Fibroblast of pulmonary artery (primary cell): ENCODE results near the gene EDDM13.

ENCODE experiments used
- DNase-seq: peaks from one replicate; pipeline ENCODE4 v3.0.0-alpha.2; 2010; ENCODE audit warnings: low read depth
- H3K4me3 ChIP-seq: replicated peaks from 2 replicates; pipeline ENCODE4 v1.5.1; 2011; ENCODE audit warnings: low read depth, mild to moderate bottlenecking, control low read depth, low read length, moderate library complexity
- CTCF ChIP-seq: IDR thresholded peaks from 2 replicates; pipeline ENCODE4 v1.5.1; 2011; ENCODE audit warnings: mild to moderate bottlenecking, control low read depth, low read length, inconsistent platforms; ENCODE audit errors: missing control alignments

The EDDM13 gene

GRCh38 chr19:56314018-56314380, 41.5 kb downstream of the EDDM13 start:
- peak overlapping the region; percentile 94 for H3K4me3 ChIP-seq
- TF ChIP-seq CTCF: no peak
- DNase-seq: no peak

GRCh38 chr19:56314381-56315076, 42.0 kb downstream of the EDDM13 start, which contains the start of gene ZSCAN5A:
Gene ZSCAN5A, minus strand, starts transcription at chr19:56314839. Its CDS starts 89,793 bp downstream, at chr19:56225046.
- peak within 1 kb of the TSS; percentile 94 for H3K4me3 ChIP-seq
- no peak for TF ChIP-seq CTCF
- peak; percentile 95 for DNase-seq

GRCh38 chr19:56315077-56315828, 42.7 kb downstream of the EDDM13 start:
- H3K4me3 ChIP-seq: peak overlapping the region; percentile 94
- DNase-seq: peak; percentile 99
- no peak for TF ChIP-seq CTCF

- no peak for TF ChIP-seq CTCF
- H3K4me3 ChIP-seq: no peak overlapping the region
- no peak for DNase-seq
Measured at GRCh38 chr19:56316728-56317127, 44.2 kb downstream of the EDDM13 start.

- DNase-seq: no peak
- H3K4me3 ChIP-seq: no peak overlapping the region
- TF ChIP-seq CTCF: no peak
Measured at GRCh38 chr19:56317749-56318148, 45.2 kb downstream of the EDDM13 start.

DNA sequence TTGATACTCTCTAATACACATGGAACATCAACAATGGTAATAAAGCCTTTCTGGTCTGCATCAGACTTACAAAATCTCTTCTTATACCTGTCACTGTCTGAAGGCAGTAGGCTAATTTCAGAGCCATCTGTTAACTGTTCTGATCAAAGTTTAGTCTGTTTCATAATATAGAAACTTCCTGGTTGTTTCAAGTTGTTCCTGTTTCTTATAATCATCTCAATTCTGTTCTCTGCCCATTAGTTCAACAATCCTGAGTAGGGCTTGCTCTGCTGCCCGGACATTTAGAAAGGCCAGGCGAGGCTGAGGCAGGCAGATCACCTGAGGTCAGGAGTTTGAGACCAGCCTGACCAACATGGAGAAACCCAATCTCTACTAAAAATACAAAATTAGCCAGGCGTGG, 47.4 kb downstream of the EDDM13 start:
- no peak for DNase-seq
- TF ChIP-seq CTCF: no peak
- no peak overlapping the region for H3K4me3 ChIP-seq
